ENCODE results near the gene SLC35E1. TPM values are rescaled to one million over a fixed set of nuclear protein-coding genes. Genes with fewer than 3 reads are reported as not detected.
"Not testable (repeated sequence)": the region's sequence is repeated elsewhere in the genome, so short reads cannot be mapped to it uniquely, and the experiment has no call there.

Gene SLC35E1
- total RNA-seq, 6 donors from 2014 or later = 48.5 to 60.8 (median 53.2) TPM

- no peak for ATAC-seq (ENCODE audit: low FRiP score in 2 of 2)
- Histone ChIP-seq H3K4me1 (no peaks in the 10 kb centered on the region), H3K27ac (peak overlapping the region in 3 of 4 donors; percentile 30 to 57 (median 35)), H3K9me3 (no peaks in the 10 kb centered on the region), H3K27me3 (no peaks in the 10 kb centered on the region), H3K36me3 (peaks cover 0 to 51% (median 21%) of the 10 kb centered on the region in 4 donors), H3K4me3 (no peak overlapping the region)
- TF ChIP-seq POLR2A (IDR thresholded peaks at IDR 0.05) (no peak), CTCF (IDR thresholded peaks at IDR 0.05) (no peak), POLR2AphosphoS5 (IDR thresholded peaks at IDR 0.05) (no peak), EP300 (IDR thresholded peaks at IDR 0.05) (no peak)
- DNase-seq = no peak
- WGBS, 2 donors = 96 to 97% methylated on average over 5 of the region's 5 CpGs
These were observed 63.7 kb downstream of the SLC35E1 start for GRCh38 chr19:16508546-16508945.

DNA sequence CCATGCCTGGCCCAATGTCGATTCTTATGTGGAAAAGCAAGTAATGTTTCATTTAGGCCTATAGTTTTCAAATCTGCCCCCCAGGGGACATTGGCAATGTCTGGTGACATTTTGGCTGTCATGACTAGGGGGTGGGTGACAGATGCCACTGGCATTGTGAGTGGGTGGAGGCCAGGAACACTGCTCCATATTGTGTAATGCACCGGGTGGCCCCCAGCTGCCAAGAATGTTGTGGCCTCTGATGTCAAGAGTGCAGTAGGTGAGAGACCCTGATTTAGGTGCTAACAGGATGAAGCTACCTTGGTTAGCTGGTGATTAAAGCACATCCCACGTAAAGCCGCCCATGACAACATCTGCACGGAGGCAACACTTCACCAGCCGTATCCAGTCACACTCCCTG, 65.3 kb downstream of the SLC35E1 start:
- 93 to 99% methylated on average over 5 to 6 of the region's 6 CpGs for WGBS, 2 donors
- no peak overlapping the region for H3K4me3 ChIP-seq

GRCh38 chr19:16506161-16506560, 66.1 kb downstream of the SLC35E1 start:
- not testable (repeated sequence) for H3K27ac ChIP-seq; ATAC-seq (ENCODE audit: low FRiP score in 2 of 2); H3K27me3 ChIP-seq; H3K4me3 ChIP-seq; H3K9me3 ChIP-seq; DNase-seq; H3K4me1 ChIP-seq
- peaks cover 0 to 53% (median 22%) of the 10 kb centered on the region in 4 donors for H3K36me3 ChIP-seq
- WGBS, 2 donors = 87 to 93% methylated on average over 11 of the region's 11 CpGs

More for the DNA sequence above, 65.3 kb downstream of the SLC35E1 start:
- no peak for DNase-seq
- Histone ChIP-seq H3K27me3 (no peaks in the 10 kb centered on the region), H3K9me3 (no peaks in the 10 kb centered on the region), H3K36me3 (peaks cover 0 to 53% (median 22%) of the 10 kb centered on the region in 4 donors), H3K4me1 (no peaks in the 10 kb centered on the region), H3K27ac (no peak overlapping the region)
- no peak for ATAC-seq (ENCODE audit: low FRiP score in 2 of 2)
- TF ChIP-seq CTCF (IDR thresholded peaks at IDR 0.05) = no peak
- no peak for TF ChIP-seq POLR2AphosphoS5 (IDR thresholded peaks at IDR 0.05)
- TF ChIP-seq POLR2A (IDR thresholded peaks at IDR 0.05) = no peak
- TF ChIP-seq EP300 (IDR thresholded peaks at IDR 0.05) = no peak

- no peaks in the 10 kb centered on the region for H3K27me3 ChIP-seq
- peaks cover 0 to 41% (median 8%) of the 10 kb centered on the region in 4 donors for H3K36me3 ChIP-seq
- H3K27ac ChIP-seq = no peak overlapping the region
- ATAC-seq (ENCODE audit: low FRiP score in 2 of 2) = no peak
- 87 to 88% methylated on average over 3 of the region's 3 CpGs for WGBS, 2 donors
- no peak overlapping the region for H3K4me3 ChIP-seq
- DNase-seq = no peak
- TF ChIP-seq EP300 (IDR thresholded peaks at IDR 0.05) (no peak), CTCF (IDR thresholded peaks at IDR 0.05) (no peak), POLR2A (IDR thresholded peaks at IDR 0.05) (no peak), POLR2AphosphoS5 (IDR thresholded peaks at IDR 0.05) (no peak)
- H3K9me3 ChIP-seq = no peaks in the 10 kb centered on the region
- no peaks in the 10 kb centered on the region for H3K4me1 ChIP-seq
These were observed 67.9 kb downstream of the SLC35E1 start for GRCh38 chr19:16504271-16504670.

Small RNA genes lying within 50 kb of the gene (small RNA-seq; reads per million reads assigned to genes)
- gene RN7SL146P = 0 reads per million in 4 donors

Other genes with a start within 250 kb of the SLC35E1 start
- 100 to 1,000 TPM in 2 of 6 donors, 10 to 100 TPM in 4; 26.2 to 298 (median 75.8) TPM for gene KLF2, start 247.6 kb downstream of the SLC35E1 start, total RNA-seq
- gene EPS15L1, start 100.4 kb downstream of the SLC35E1 start, total RNA-seq = 10 to 100 TPM; 18.2 to 62.9 (median 33.2) TPM
- gene CALR3, start 76.2 kb downstream of the SLC35E1 start, total RNA-seq = not detected
- gene C19orf44, start 76.0 kb downstream of the SLC35E1 start, total RNA-seq = 10 to 100 TPM in 1 of 6 donors, 1 to 10 TPM in 5; 4.3 to 26.2 (median 5.7) TPM
- gene CHERP, start 30.0 kb downstream of the SLC35E1 start, total RNA-seq = 10 to 100 TPM; 10.8 to 38.6 (median 22.0) TPM
- 10 to 100 TPM; 12.6 to 26.5 (median 13.8) TPM for gene MED26, start 55.8 kb upstream of the SLC35E1 start, total RNA-seq
- gene SMIM7, start 87.7 kb upstream of the SLC35E1 start, total RNA-seq = 100 to 1,000 TPM in 1 of 6 donors, 10 to 100 TPM in 5; 71.8 to 129 (median 80.4) TPM
- 1 to 10 TPM; 5.1 to 8.4 (median 5.9) TPM for gene TMEM38A, start 88.7 kb upstream of the SLC35E1 start, total RNA-seq
- 10 to 100 TPM in 1 of 6 donors, 1 to 10 TPM in 4, under 1 TPM in 1; 0.06 to 15.3 (median 2.3) TPM for gene NWD1, start 147.4 kb upstream of the SLC35E1 start, total RNA-seq